ENCODE measurements around the gene HGS. TPM values are rescaled to one million over a fixed set of nuclear protein-coding genes. Genes with fewer than 3 reads are reported as not detected.

HGS gene
- total and polyA plus RNA-seq, 2 of the 13 experiments (the other 11 are each of a cell fraction or from before 2014, with no cell fraction given): 73.3 to 78.1 TPM

DNA sequence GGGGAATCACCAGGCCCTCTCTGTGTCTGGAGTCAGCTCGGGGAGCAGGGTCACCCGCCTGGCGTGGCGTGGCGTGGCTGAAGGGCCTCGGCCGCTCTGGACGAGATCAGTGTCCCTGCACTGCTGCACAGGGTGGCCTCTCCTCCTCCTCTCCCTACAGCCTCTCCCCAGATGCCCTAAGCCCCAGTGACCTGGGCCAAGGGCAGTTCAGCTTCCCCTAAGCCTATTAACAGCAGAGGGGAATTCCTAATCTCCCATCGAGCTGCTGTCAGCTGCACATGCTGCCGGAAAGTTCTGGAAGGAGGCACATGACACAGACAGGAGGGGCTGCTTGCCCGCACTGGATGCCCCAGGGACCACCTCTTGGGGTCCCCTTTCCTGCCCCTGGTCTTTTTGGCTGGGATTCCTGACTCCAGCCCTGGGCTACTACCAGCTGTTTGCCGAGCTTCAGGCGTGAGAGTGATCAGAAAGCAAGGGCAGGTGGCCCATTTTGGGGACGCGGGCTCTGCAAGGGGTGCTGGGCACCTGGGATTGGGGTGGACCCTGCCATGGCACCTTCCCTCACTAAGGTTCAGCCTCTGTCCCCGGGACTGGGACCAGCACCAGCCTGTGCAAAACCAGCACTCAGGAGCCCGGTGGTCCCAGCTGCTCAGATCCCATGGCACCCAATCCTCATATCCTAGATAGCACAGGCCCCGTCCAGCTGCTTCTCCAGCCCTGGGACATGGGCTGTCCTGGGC, 28.3 kb upstream of the HGS start (continued):
- TF ChIP-seq, protein P1, sequence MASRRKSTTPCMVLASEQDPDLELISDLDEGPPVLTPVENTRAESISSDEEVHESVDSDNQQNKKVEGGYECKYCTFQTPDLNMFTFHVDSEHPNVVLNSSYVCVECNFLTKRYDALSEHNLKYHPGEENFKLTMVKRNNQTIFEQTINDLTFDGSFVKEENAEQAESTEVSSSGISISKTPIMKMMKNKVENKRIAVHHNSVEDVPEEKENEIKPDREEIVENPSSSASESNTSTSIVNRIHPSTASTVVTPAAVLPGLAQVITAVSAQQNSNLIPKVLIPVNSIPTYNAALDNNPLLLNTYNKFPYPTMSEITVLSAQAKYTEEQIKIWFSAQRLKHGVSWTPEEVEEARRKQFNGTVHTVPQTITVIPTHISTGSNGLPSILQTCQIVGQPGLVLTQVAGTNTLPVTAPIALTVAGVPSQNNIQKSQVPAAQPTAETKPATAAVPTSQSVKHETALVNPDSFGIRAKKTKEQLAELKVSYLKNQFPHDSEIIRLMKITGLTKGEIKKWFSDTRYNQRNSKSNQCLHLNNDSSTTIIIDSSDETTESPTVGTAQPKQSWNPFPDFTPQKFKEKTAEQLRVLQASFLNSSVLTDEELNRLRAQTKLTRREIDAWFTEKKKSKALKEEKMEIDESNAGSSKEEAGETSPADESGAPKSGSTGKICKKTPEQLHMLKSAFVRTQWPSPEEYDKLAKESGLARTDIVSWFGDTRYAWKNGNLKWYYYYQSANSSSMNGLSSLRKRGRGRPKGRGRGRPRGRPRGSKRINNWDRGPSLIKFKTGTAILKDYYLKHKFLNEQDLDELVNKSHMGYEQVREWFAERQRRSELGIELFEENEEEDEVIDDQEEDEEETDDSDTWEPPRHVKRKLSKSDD (CRISPR knock-in tag; IDR thresholded peaks at IDR 0.05; ENCODE audit: low read depth): no peak
- peak; percentile 44; the same call in 1 of the 2 replicates for TF ChIP-seq ZMYM3 (CRISPR knock-in tag; IDR thresholded peaks at IDR 0.05)
- TF ChIP-seq ZNF850 (CRISPR knock-in tag; conservative IDR thresholded peaks at IDR 0.05): no peak
- peak; percentile 87 for TF ChIP-seq PITX1 (CRISPR knock-in tag; IDR thresholded peaks at IDR 0.05)
- TF ChIP-seq ZSCAN12 (CRISPR knock-in tag; IDR thresholded peaks at IDR 0.05): no peak
- TF ChIP-seq SMARCE1 (IDR thresholded peaks at IDR 0.05; ENCODE audit: borderline replicate concordance): no peak
- TF ChIP-seq ZNF251 (CRISPR knock-in tag; IDR thresholded peaks at IDR 0.05): no peak
- no peak for TF ChIP-seq ZNF235 (CRISPR knock-in tag; IDR thresholded peaks at IDR 0.05; ENCODE audit: borderline replicate concordance)
- no peak for TF ChIP-seq ZSCAN22 (CRISPR knock-in tag; IDR thresholded peaks at IDR 0.05)
- TF ChIP-seq RAD51 (IDR thresholded peaks at IDR 0.05; ENCODE audit: borderline replicate concordance): no peak
- TF ChIP-seq SOX5 (CRISPR knock-in tag; IDR thresholded peaks at IDR 0.05; ENCODE audit: borderline replicate concordance): no peak
- TF ChIP-seq ZNF841 (CRISPR knock-in tag; IDR thresholded peaks at IDR 0.05; ENCODE audit: borderline replicate concordance): no peak
- no peak for TF ChIP-seq SP2 (CRISPR knock-in tag; IDR thresholded peaks at IDR 0.05)
- TF ChIP-seq ZNF253 (CRISPR knock-in tag; IDR thresholded peaks at IDR 0.05; ENCODE audit: borderline replicate concordance): no peak
- TF ChIP-seq JUNB (CRISPR knock-in tag; IDR thresholded peaks at IDR 0.05; ENCODE audit: borderline replicate concordance): no peak
- peak; percentile 93 for TF ChIP-seq MIXL1 (CRISPR knock-in tag; IDR thresholded peaks at IDR 0.05)
- TF ChIP-seq SRY (CRISPR knock-in tag; IDR thresholded peaks at IDR 0.05): peak; percentile 51; the same call in 1 of the 2 replicates
- TF ChIP-seq TEAD3 (CRISPR knock-in tag; optimal IDR thresholded peaks at IDR 0.05; ENCODE audit: borderline replicate concordance): peak; percentile 59
- peak; percentile 90 for TF ChIP-seq RXRA (CRISPR knock-in tag; IDR thresholded peaks at IDR 0.05)
- no peak for TF ChIP-seq ZNF816 (CRISPR knock-in tag; IDR thresholded peaks at IDR 0.05; ENCODE audit: borderline replicate concordance)
- peak; percentile 43; the same call in 1 of the 2 replicates for TF ChIP-seq NFKB2 (CRISPR knock-in tag; IDR thresholded peaks at IDR 0.05; ENCODE audit: borderline replicate concordance)
- no peak for TF ChIP-seq TCF7L2 (IDR thresholded peaks at IDR 0.05; ENCODE audit: low read depth, low read length)
- TF ChIP-seq, protein P2, sequence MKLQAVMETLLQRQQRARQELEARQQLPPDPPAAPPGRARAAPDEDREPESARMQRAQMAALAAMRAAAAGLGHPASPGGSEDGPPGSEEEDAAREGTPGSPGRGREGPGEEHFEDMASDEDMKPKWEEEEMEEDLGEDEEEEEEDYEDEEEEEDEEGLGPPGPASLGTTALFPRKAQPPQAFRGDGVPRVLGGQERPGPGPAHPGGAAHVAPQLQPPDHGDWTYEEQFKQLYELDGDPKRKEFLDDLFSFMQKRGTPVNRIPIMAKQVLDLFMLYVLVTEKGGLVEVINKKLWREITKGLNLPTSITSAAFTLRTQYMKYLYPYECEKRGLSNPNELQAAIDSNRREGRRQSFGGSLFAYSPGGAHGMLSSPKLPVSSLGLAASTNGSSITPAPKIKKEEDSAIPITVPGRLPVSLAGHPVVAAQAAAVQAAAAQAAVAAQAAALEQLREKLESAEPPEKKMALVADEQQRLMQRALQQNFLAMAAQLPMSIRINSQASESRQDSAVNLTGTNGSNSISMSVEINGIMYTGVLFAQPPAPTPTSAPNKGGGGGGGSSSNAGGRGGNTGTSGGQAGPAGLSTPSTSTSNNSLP (IDR thresholded peaks at IDR 0.05; ENCODE audit: low read depth, low read length): 0 out of 2 replicates have a peak, but pooled peaks have one; percentile 11
- TF ChIP-seq ZSCAN9 (CRISPR knock-in tag; IDR thresholded peaks at IDR 0.05; ENCODE audit: borderline replicate concordance): no peak
- no peak for TF ChIP-seq GLI4 (CRISPR knock-in tag; IDR thresholded peaks at IDR 0.05; ENCODE audit: borderline replicate concordance)
- TF ChIP-seq, protein P3, sequence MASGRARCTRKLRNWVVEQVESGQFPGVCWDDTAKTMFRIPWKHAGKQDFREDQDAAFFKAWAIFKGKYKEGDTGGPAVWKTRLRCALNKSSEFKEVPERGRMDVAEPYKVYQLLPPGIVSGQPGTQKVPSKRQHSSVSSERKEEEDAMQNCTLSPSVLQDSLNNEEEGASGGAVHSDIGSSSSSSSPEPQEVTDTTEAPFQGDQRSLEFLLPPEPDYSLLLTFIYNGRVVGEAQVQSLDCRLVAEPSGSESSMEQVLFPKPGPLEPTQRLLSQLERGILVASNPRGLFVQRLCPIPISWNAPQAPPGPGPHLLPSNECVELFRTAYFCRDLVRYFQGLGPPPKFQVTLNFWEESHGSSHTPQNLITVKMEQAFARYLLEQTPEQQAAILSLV (CRISPR knock-in tag; IDR thresholded peaks at IDR 0.05; ENCODE audit: borderline replicate concordance): peak; percentile 66; the same call in 1 of the 2 replicates
- no peak for TF ChIP-seq NFE2 (CRISPR knock-in tag; IDR thresholded peaks at IDR 0.05)
- 0 out of 2 replicates have a peak, but pooled peaks have one; percentile 14 for TF ChIP-seq ZNF772 (CRISPR knock-in tag; IDR thresholded peaks at IDR 0.05)
